Left forelimb (tissue), 1 donor: Measurements from ENCODE around the gene TRIM65.
"Not testable (repeated sequence)": the region's sequence is repeated elsewhere in the genome, so short reads cannot be mapped to it uniquely, and the experiment has no call there.

ENCODE experiments used
- DNase-seq: peaks from one replicate; pipeline ENCODE4 v3.0.0-alpha.2; 2018; ENCODE audit warnings: low spot score

TRIM65 gene

GRCh38 chr17:75851693-75851991, 45.1 kb downstream of the TRIM65 start:
- not testable (repeated sequence) for DNase-seq

GRCh38 chr17:75850928-75851692, 45.6 kb downstream of the TRIM65 start:
- no peak for DNase-seq

- DNase-seq: no peak
Observed at GRCh38 chr17:75849724-75850123, 47.0 kb downstream of the TRIM65 start.

GRCh38 chr17:75849279-75849646, 47.5 kb downstream of the TRIM65 start:
- DNase-seq: no peak

- DNase-seq: peak; percentile 69
Observed at GRCh38 chr17:75848523-75849278, 48.0 kb downstream of the TRIM65 start.

- DNase-seq: peak; percentile 61
Observed at GRCh38 chr17:75847614-75848522, 48.9 kb downstream of the TRIM65 start.

- DNase-seq: no peak
Observed at GRCh38 chr17:75846692-75847613, 49.8 kb downstream of the TRIM65 start.

- peak; percentile 61 for DNase-seq
Observed at GRCh38 chr17:75845933-75846691, 50.6 kb downstream of the TRIM65 start.

GRCh38 chr17:75845058-75845711, 51.6 kb downstream of the TRIM65 start:
- DNase-seq: peak; percentile 67

GRCh38 chr17:75844530-75845057, 52.2 kb downstream of the TRIM65 start:
- no peak for DNase-seq

- DNase-seq: no peak
Observed at GRCh38 chr17:75843577-75844529, 52.9 kb downstream of the TRIM65 start, which contains the start of gene UNC13D. UNC13D (minus strand) TSS chr17:75844404; CDS start chr17:75844337, 67 bp downstream.

- DNase-seq: no peak
Observed at GRCh38 chr17:75842963-75843576, 53.7 kb downstream of the TRIM65 start.

GRCh38 chr17:75842411-75842810, 54.3 kb downstream of the TRIM65 start:
- DNase-seq: no peak

GRCh38 chr17:75840799-75841164, 56.0 kb downstream of the TRIM65 start:
- DNase-seq: no peak

- no peak for DNase-seq
Observed at GRCh38 chr17:75839942-75840798, 56.6 kb downstream of the TRIM65 start.
